OCI-LY3 (cell line): ENCODE results near the gene SLC29A2.

ENCODE experiments used
- H2AFZ ChIP-seq: fragments of 200-600, 300-600 bp; shearing (Covaris generic); 2 replicates; pipeline ENCODE4 v1.6.0; 2014; ENCODE audit warnings: antibody characterized with exemption, low read depth, low read length
- H3K27ac ChIP-seq: fragments of 200-600, 300-600 bp; sonication (generic); 2 replicates; pipeline ENCODE4 v1.5.1; 2014; ENCODE audit warnings: mild to moderate bottlenecking, low read length, moderate library complexity, mixed read lengths
- H3K27me3 ChIP-seq: fragments of 200-600, 300-600 bp; sonication (generic); 2 replicates; pipeline ENCODE4 v1.6.1; 2014; ENCODE audit warnings: low read depth, low read length, mixed read lengths
- H3K36me3 ChIP-seq: fragments of 200-600, 300-600 bp; sonication (generic); replicated peaks from 2 replicates; pipeline ENCODE3; 2014; ENCODE audit warnings: low read depth, low read length, mixed read lengths
- H3K4me1 ChIP-seq: fragments of 300-600, 200-600 bp; sonication (generic); 2 replicates; pipeline ENCODE4 v1.6.1; 2014; ENCODE audit warnings: low read length, mixed read lengths
- H3K4me2 ChIP-seq: fragments of 200-600, 300-600 bp; sonication (generic); 2 replicates; pipeline ENCODE4 v1.6.1; 2014; ENCODE audit warnings: low read length, mixed read lengths
- H3K4me3 ChIP-seq: fragments of 300-600, 200-600 bp; sonication (generic); 2 replicates; pipeline ENCODE4 v1.5.1; 2014; ENCODE audit warnings: antibody characterized with exemption, mild to moderate bottlenecking, low read length, moderate library complexity
- H3K79me2 ChIP-seq: fragments of 300-600, 200-600 bp; shearing (Covaris generic); 2 replicates; pipeline ENCODE4 v1.6.1; 2014; ENCODE audit warnings: mild to moderate bottlenecking, low read length, mixed read lengths
- H3K9ac ChIP-seq: fragments of 300-600, 200-600 bp; shearing (Covaris generic); 2 replicates; pipeline ENCODE4 v1.6.0; 2014; ENCODE audit warnings: mild to moderate bottlenecking, low read length, moderate library complexity
- H3K9me3 ChIP-seq: fragments of 200-600, 300-600 bp; shearing (Covaris generic); 2 replicates; pipeline ENCODE4 v1.6.1; 2014; ENCODE audit warnings: low read length, mixed read lengths; ENCODE audit not compliant: insufficient read depth
- H4K20me1 ChIP-seq: fragments of 200-600, 300-600 bp; sonication (generic); 2 replicates; pipeline ENCODE4 v1.6.1; 2016; ENCODE audit warnings: low read length, mixed read lengths; ENCODE audit not compliant: insufficient read depth
- EZH2phosphoT487 ChIP-seq: fragments of 200-600 bp; shearing (Covaris generic); IDR thresholded peaks from 2 replicates; pipeline ENCODE4 v1.6.1; 2018; ENCODE audit warnings: antibody characterized with exemption, mixed run types, low read depth
- TF ChIP-seq, protein P1 (sequence below): fragments of 200-600, 300-600 bp; sonication (generic); IDR thresholded peaks from 2 replicates; pipeline ENCODE4 v1.5.1; 2014; ENCODE audit warnings: antibody characterized with exemption, low read length, low read depth

The SLC29A2 gene

DNA sequence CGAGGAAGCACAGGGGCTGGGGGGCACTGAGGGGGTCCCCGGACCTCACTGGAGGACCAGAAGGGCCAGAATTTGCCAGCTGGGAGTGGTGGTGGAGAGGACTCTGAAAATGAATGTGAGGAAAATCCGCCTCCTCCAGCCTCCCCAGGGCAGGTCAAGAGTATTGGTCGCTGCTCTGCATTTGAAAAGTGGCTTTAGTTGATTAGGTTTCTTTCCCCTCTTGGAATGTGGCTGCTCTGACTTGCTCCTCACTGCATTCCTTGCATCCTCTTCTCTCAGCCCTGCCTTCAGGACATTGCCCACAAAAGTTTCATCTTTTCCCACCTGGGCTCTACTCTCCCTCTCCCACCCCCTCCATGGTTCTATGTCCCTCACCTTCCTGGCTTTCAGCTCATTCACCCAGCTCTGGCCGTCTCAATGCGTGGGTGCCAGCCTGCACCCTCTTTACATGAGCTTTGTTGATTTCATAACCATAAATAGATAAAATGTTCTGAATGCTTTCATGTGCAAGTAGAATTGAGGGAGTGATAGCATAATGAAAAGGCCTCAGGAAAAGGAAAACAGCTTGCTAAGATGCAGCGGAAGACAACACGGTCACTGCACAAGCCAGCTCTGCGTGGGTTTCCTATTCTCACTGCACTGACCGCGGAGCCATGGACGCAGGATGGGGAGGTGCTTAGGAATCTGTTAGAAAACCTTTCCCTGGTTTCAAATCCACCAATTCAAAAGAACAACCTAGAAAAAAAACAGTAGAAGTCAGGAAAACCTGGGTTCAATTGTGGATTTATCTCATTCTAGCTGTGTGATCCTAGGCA is 42.8 kb upstream of the SLC29A2 start:
- TF ChIP-seq, protein P1, sequence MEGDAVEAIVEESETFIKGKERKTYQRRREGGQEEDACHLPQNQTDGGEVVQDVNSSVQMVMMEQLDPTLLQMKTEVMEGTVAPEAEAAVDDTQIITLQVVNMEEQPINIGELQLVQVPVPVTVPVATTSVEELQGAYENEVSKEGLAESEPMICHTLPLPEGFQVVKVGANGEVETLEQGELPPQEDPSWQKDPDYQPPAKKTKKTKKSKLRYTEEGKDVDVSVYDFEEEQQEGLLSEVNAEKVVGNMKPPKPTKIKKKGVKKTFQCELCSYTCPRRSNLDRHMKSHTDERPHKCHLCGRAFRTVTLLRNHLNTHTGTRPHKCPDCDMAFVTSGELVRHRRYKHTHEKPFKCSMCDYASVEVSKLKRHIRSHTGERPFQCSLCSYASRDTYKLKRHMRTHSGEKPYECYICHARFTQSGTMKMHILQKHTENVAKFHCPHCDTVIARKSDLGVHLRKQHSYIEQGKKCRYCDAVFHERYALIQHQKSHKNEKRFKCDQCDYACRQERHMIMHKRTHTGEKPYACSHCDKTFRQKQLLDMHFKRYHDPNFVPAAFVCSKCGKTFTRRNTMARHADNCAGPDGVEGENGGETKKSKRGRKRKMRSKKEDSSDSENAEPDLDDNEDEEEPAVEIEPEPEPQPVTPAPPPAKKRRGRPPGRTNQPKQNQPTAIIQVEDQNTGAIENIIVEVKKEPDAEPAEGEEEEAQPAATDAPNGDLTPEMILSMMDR, result no peak
- no peak for TF ChIP-seq EZH2phosphoT487
- no peaks in the 10 kb centered on the region for H3K9me3 ChIP-seq
- H3K9ac ChIP-seq, result no peak overlapping the region
- H3K79me2 ChIP-seq, result no peaks in the 10 kb centered on the region
- no peaks in the 10 kb centered on the region for H3K36me3 ChIP-seq
- no peak overlapping the region for H3K4me3 ChIP-seq
- no peak overlapping the region for H3K4me2 ChIP-seq
- H3K27me3 ChIP-seq, result peaks cover 19% of the 10 kb centered on the region
- H2AFZ ChIP-seq, result no peak overlapping the region
- H4K20me1 ChIP-seq, result peaks cover 28% of the 10 kb centered on the region
- H3K27ac ChIP-seq, result no peak overlapping the region
- H3K4me1 ChIP-seq, result peaks cover 8% of the 10 kb centered on the region

- peaks cover 18% of the 10 kb centered on the region for H4K20me1 ChIP-seq
- no peaks in the 10 kb centered on the region for H3K79me2 ChIP-seq
- H2AFZ ChIP-seq, result no peak overlapping the region
- H3K27ac ChIP-seq, result no peak overlapping the region
- peaks cover 8% of the 10 kb centered on the region for H3K4me1 ChIP-seq
- no peaks in the 10 kb centered on the region for H3K9me3 ChIP-seq
- peaks cover 19% of the 10 kb centered on the region for H3K27me3 ChIP-seq
- no peak overlapping the region for H3K4me3 ChIP-seq
- no peak overlapping the region for H3K4me2 ChIP-seq
- H3K9ac ChIP-seq, result no peak overlapping the region
- TF ChIP-seq EZH2phosphoT487, result no peak
- TF ChIP-seq, protein P1, result no peak
- H3K36me3 ChIP-seq, result no peaks in the 10 kb centered on the region
Measured at GRCh38 chr11:66413167-66413566, 41.6 kb upstream of the SLC29A2 start.

DNA sequence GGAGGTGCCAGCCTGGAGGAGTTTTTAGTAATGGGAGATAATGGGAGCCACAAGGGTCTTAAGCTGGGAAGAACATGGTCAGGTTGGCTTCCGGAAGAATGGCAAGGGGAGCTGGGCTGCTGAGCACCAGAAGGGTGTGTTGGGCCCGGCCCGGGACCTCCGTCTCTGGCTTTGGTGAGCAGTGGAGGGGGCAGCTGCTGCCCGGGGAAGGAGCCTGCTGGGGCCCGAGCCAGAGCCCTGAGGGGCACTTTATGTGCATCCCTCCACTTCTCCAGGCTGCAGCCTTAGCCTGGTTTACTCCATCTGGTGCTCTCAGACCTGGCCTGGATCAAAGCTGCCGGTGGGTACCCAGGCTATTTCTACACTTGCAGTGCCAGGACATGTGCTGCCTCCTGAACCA is 40.5 kb upstream of the SLC29A2 start:
- Histone ChIP-seq H2AFZ (no peak overlapping the region), H3K79me2 (no peaks in the 10 kb centered on the region), H3K9me3 (no peaks in the 10 kb centered on the region), H3K4me2 (no peak overlapping the region), H3K9ac (no peak overlapping the region), H3K27ac (no peak overlapping the region), H4K20me1 (peaks cover 8% of the 10 kb centered on the region; the same call in 1 of the 2 replicates), H3K4me1 (peaks cover 3% of the 10 kb centered on the region), H3K4me3 (no peak overlapping the region), H3K27me3 (peaks cover 11% of the 10 kb centered on the region), H3K36me3 (no peaks in the 10 kb centered on the region)
- TF ChIP-seq EZH2phosphoT487, result no peak
- TF ChIP-seq, protein P1, result no peak

GRCh38 chr11:66411323-66411722 is 39.8 kb upstream of the SLC29A2 start:
- no peak overlapping the region for H3K27ac ChIP-seq
- peaks cover 3% of the 10 kb centered on the region for H3K4me1 ChIP-seq
- peaks cover 5% of the 10 kb centered on the region; the same call in 1 of the 2 replicates for H4K20me1 ChIP-seq
- no peak overlapping the region for H3K9ac ChIP-seq
- no peaks in the 10 kb centered on the region for H3K79me2 ChIP-seq
- H3K9me3 ChIP-seq, result no peaks in the 10 kb centered on the region
- H3K36me3 ChIP-seq, result no peaks in the 10 kb centered on the region
- no peak overlapping the region for H3K4me3 ChIP-seq
- H3K4me2 ChIP-seq, result no peak overlapping the region
- H2AFZ ChIP-seq, result no peak overlapping the region
- peaks cover 10% of the 10 kb centered on the region; the same call in 1 of the 2 replicates for H3K27me3 ChIP-seq
- TF ChIP-seq EZH2phosphoT487, result no peak
- TF ChIP-seq, protein P1, result no peak
